C4-2B (cell line): ENCODE data around the gene USP6.

ENCODE experiments used
- CTCF ChIP-seq: fragments of 450-650 bp; conservative IDR thresholded peaks from 2 replicates; pipeline ENCODE4 v1.5.1; 2017; ENCODE audit warnings: mild to moderate bottlenecking
- ZFX ChIP-seq: fragments of 450-650 bp; IDR thresholded peaks from 2 replicates; pipeline ENCODE4 v1.6.1; 2017

DNA sequence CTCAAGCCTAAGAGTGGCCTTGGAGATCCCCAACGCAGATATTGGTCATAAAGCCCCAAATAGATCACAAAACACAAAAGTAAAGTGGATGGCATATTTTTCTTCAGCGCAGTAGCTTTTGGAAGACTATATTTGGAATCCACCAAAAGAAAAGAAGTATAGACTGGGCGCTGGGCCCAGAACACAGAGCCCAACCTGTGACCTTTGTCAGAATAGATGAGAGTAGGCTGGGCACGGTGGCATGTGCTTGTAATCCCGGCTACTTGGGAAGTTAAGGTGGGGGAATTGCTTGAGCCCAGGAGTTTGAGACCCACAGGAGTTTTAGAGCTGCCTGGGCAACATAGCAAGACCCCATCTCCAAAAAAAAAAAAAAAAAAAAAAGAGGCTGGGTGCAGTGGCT, 104.2 kb downstream of the USP6 start:
- TF ChIP-seq CTCF: no peak
- TF ChIP-seq ZFX: no peak
